Lower leg skin (tissue), 3 donors: ENCODE measurements around the gene DMD.

ENCODE experiments used
- POLR2A ChIP-seq, 2 donors: fragments of 450-650 bp; IDR thresholded peaks; one replicate each; pipeline ENCODE4 v1.6.1; 2016 to 2017; ENCODE audit warnings: antibody characterized with exemption in 2 of 2, mild to moderate bottlenecking in 1 of 2, moderate library complexity in 1 of 2
- TF ChIP-seq, protein P1 (sequence below), 3 donors: fragments of 450-650 bp; IDR thresholded peaks; one replicate each; pipeline ENCODE4 v1.5.1; 2016; ENCODE audit warnings: antibody characterized with exemption in 3 of 3, mild to moderate bottlenecking in 3 of 3, moderate library complexity in 2 of 3

DNA sequence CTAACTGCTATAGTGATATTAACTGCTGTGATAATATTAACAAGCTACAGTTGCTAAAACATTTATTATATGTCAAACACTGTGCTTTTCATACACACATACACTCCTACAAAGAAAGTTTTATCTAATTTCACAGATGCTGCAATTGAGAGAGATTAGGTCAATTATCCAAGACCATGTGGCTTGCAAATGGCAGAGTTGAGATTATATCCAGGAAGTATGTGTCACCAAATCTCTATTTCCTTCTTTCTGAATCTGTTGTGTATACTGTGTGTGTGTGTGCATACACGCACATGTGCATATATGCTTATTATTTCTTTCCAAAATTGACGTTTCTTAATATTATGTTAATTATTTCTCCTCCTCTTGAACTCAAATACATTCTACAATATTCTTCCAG lies 1363.6 kb downstream of the DMD start:
- TF ChIP-seq POLR2A (IDR thresholded peaks at IDR 0.05) = no peak
- TF ChIP-seq, protein P1, sequence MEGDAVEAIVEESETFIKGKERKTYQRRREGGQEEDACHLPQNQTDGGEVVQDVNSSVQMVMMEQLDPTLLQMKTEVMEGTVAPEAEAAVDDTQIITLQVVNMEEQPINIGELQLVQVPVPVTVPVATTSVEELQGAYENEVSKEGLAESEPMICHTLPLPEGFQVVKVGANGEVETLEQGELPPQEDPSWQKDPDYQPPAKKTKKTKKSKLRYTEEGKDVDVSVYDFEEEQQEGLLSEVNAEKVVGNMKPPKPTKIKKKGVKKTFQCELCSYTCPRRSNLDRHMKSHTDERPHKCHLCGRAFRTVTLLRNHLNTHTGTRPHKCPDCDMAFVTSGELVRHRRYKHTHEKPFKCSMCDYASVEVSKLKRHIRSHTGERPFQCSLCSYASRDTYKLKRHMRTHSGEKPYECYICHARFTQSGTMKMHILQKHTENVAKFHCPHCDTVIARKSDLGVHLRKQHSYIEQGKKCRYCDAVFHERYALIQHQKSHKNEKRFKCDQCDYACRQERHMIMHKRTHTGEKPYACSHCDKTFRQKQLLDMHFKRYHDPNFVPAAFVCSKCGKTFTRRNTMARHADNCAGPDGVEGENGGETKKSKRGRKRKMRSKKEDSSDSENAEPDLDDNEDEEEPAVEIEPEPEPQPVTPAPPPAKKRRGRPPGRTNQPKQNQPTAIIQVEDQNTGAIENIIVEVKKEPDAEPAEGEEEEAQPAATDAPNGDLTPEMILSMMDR (IDR thresholded peaks at IDR 0.05) = no peak
